HEK293 (cell line): ENCODE data around the gene PRR22.

Source experiments
- GFI1B ChIP-seq: fragments of 450-650 bp; formaldehyde crosslinking; IDR thresholded peaks from 2 replicates; pipeline ENCODE4 v1.5.1; 2016; ENCODE audit warnings: missing biosample characterization, missing genetic modification characterization
- GLIS1 ChIP-seq: fragments of 450-650 bp; formaldehyde crosslinking; IDR thresholded peaks from 2 replicates; pipeline ENCODE4 v1.5.1; 2016; ENCODE audit warnings: missing biosample characterization, missing genetic modification characterization
- HOXC10 ChIP-seq: sonication (generic); formaldehyde crosslinking; IDR thresholded peaks from 2 replicates; pipeline ENCODE4 v1.8.1; 2023; ENCODE audit warnings: mild to moderate bottlenecking, missing genetic modification reagents
- INSM2 ChIP-seq: fragments of 450-650 bp; formaldehyde crosslinking; IDR thresholded peaks from 2 replicates; pipeline ENCODE4 v1.5.1; 2016; ENCODE audit warnings: missing biosample characterization, missing genetic modification characterization
- KLF1 ChIP-seq: fragments of 450-650 bp; formaldehyde crosslinking; IDR thresholded peaks from 2 replicates; pipeline ENCODE4 v1.5.1; 2016; ENCODE audit warnings: missing biosample characterization, missing genetic modification characterization
- PATZ1 ChIP-seq: fragments of 450-650 bp; formaldehyde crosslinking; IDR thresholded peaks from 2 replicates; pipeline ENCODE4 v1.5.1; 2016; ENCODE audit warnings: missing biosample characterization, missing genetic modification characterization
- REST ChIP-seq: fragments of 450-650 bp; formaldehyde crosslinking; IDR thresholded peaks from 2 replicates; pipeline ENCODE4 v1.5.1; 2016; ENCODE audit warnings: missing biosample characterization, missing genetic modification characterization
- SETDB1 ChIP-seq: IDR thresholded peaks from one replicate; pipeline ENCODE4 v1.6.1; 2017; ENCODE audit warnings: mild to moderate bottlenecking, low read length, moderate library complexity, mixed read lengths; ENCODE audit not compliant: insufficient read length
- SP7 ChIP-seq: fragments of 450-650 bp; formaldehyde crosslinking; IDR thresholded peaks from 2 replicates; pipeline ENCODE4 v1.5.1; 2016; ENCODE audit warnings: missing biosample characterization, missing genetic modification characterization
- WT1 ChIP-seq: fragments of 450-650 bp; formaldehyde crosslinking; IDR thresholded peaks from 2 replicates; pipeline ENCODE4 v1.5.1; 2016; ENCODE audit warnings: missing biosample characterization, missing genetic modification characterization
- ZFHX2 ChIP-seq: fragments of 450-650 bp; formaldehyde crosslinking; conservative IDR thresholded peaks from 2 replicates; pipeline ENCODE4 v1.5.1; 2016; ENCODE audit warnings: missing biosample characterization, missing genetic modification characterization
- ZIC2 ChIP-seq: fragments of 450-650 bp; formaldehyde crosslinking; IDR thresholded peaks from 2 replicates; pipeline ENCODE4 v1.5.1; 2016; ENCODE audit warnings: missing biosample characterization, missing genetic modification characterization
- ZNF112 ChIP-seq: fragments of 450-650 bp; formaldehyde crosslinking; IDR thresholded peaks from 2 replicates; pipeline ENCODE4 v1.5.0; 2017; ENCODE audit warnings: missing biosample characterization, missing genetic modification characterization
- ZNF157 ChIP-seq: fragments of 450-650 bp; formaldehyde crosslinking; IDR thresholded peaks from 2 replicates; pipeline ENCODE4 v1.5.1; 2016; ENCODE audit warnings: missing biosample characterization, missing genetic modification characterization
- ZNF169 ChIP-seq: fragments of 450-650 bp; formaldehyde crosslinking; IDR thresholded peaks from 2 replicates; pipeline ENCODE4 v1.5.1; 2016; ENCODE audit warnings: missing biosample characterization, missing genetic modification characterization
- ZNF23 ChIP-seq: fragments of 450-650 bp; formaldehyde crosslinking; IDR thresholded peaks from 2 replicates; pipeline ENCODE4 v1.5.1; 2016; ENCODE audit warnings: missing biosample characterization, missing genetic modification characterization, borderline replicate concordance
- ZNF404 ChIP-seq: fragments of 450-650 bp; formaldehyde crosslinking; IDR thresholded peaks from 2 replicates; pipeline ENCODE4 v1.5.1; 2017; ENCODE audit warnings: missing biosample characterization, missing genetic modification characterization
- ZNF433 ChIP-seq: fragments of 450-650 bp; formaldehyde crosslinking; IDR thresholded peaks from 2 replicates; pipeline ENCODE4 v1.5.1; 2016; ENCODE audit warnings: missing biosample characterization, missing genetic modification characterization, low read depth
- ZNF513 ChIP-seq: fragments of 450-650 bp; IDR thresholded peaks from 2 replicates; pipeline ENCODE4 v1.5.1; 2018; ENCODE audit warnings: missing biosample characterization, missing genetic modification characterization
- ZNF560 ChIP-seq: fragments of 450-650 bp; formaldehyde crosslinking; IDR thresholded peaks from 2 replicates; pipeline ENCODE4 v1.5.1; 2017; ENCODE audit warnings: missing biosample characterization, missing genetic modification characterization, borderline replicate concordance
- ZNF561 ChIP-seq: fragments of 450-650 bp; IDR thresholded peaks from 2 replicates; pipeline ENCODE4 v1.5.1; 2018; ENCODE audit warnings: missing biosample characterization, missing genetic modification characterization, borderline replicate concordance
- ZNF639 ChIP-seq: fragments of 450-650 bp; formaldehyde crosslinking; IDR thresholded peaks from 2 replicates; pipeline ENCODE4 v1.5.1; 2016; ENCODE audit warnings: missing biosample characterization, missing genetic modification characterization
- ZNF704 ChIP-seq: fragments of 450-650 bp; formaldehyde crosslinking; IDR thresholded peaks from 2 replicates; pipeline ENCODE4 v1.5.1; 2016; ENCODE audit warnings: missing biosample characterization, missing genetic modification characterization
- ZNF707 ChIP-seq: fragments of 450-650 bp; formaldehyde crosslinking; IDR thresholded peaks from 2 replicates; pipeline ENCODE4 v1.5.1; 2016; ENCODE audit warnings: missing biosample characterization, missing genetic modification characterization
- ZNF791 ChIP-seq: fragments of 450-650 bp; formaldehyde crosslinking; IDR thresholded peaks from 2 replicates; pipeline ENCODE4 v1.5.1; 2016; ENCODE audit warnings: missing biosample characterization, missing genetic modification characterization

The PRR22 gene

GRCh38 chr19:5801796-5802619 lies 17.5 kb upstream of the PRR22 start (continued):
- peak; percentile 77 for TF ChIP-seq PATZ1 (tag by site-specific recombination)
- TF ChIP-seq WT1 (tag by site-specific recombination): no peak
- no peak for TF ChIP-seq ZNF639 (tag by site-specific recombination)
- peak; percentile 54 for TF ChIP-seq GLIS1 (tag by site-specific recombination)
- no peak for TF ChIP-seq ZNF404 (tag by site-specific recombination)
- peak; percentile 40; the same call in 1 of the 2 replicates for TF ChIP-seq ZIC2
- TF ChIP-seq ZNF791: no peak
- TF ChIP-seq GFI1B (tag by site-specific recombination): no peak
- no peak for TF ChIP-seq ZNF157 (tag by site-specific recombination)
- TF ChIP-seq ZFHX2 (tag by site-specific recombination): no peak
- no peak for TF ChIP-seq ZNF513 (tag by site-specific recombination)
- TF ChIP-seq ZNF707 (tag by site-specific recombination): no peak
- TF ChIP-seq SP7 (tag by site-specific recombination): no peak
- no peak for TF ChIP-seq ZNF112
- TF ChIP-seq ZNF169 (tag by site-specific recombination): no peak
- no peak for TF ChIP-seq ZNF560 (tag by site-specific recombination)
- no peak for TF ChIP-seq SETDB1
- no peak for TF ChIP-seq ZNF704 (tag by site-specific recombination)
- no peak for TF ChIP-seq ZNF433 (tag by site-specific recombination)
- TF ChIP-seq KLF1: no peak
- TF ChIP-seq ZNF561: no peak
- no peak for TF ChIP-seq REST
- TF ChIP-seq ZNF23 (tag by site-specific recombination): no peak
- no peak for TF ChIP-seq HOXC10
- TF ChIP-seq INSM2 (tag by site-specific recombination): no peak
